Measurements from ENCODE around the gene MRPL14. TPM values are rescaled to one million over a fixed set of nuclear protein-coding genes. Genes with fewer than 3 reads are reported as not detected.
A peak's percentile ranks its signal among the peaks of the same experiment; 100 is the strongest.
"Not testable (repeated sequence)": the region's sequence is repeated elsewhere in the genome, so short reads cannot be mapped to it uniquely, and the experiment has no call there.

Gene MRPL14
- total RNA-seq, 8 experiments from 2014 or later: 34.3 to 82.4 (median 56.0) TPM

DNA sequence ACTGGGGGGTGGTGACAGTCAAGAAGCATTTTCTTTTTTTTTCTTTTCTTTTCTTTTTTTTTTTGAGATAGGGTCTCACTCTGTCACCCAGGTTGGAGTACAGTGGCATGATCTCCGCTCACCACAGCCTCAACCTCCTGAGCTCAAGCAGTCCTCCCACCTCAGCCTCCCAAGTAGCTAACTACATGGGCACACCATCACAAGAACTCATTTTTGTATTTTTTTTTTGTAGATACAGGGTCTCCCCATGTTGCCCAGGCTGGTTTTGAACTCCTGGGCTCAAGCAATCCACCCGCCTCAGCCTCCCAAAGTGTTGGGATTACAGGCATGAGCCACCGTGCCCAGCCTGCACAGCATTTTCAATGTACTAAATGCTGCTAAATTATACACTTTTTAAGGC, 35.9 kb downstream of the MRPL14 start:
- ATAC-seq (replicated peaks in 6 of 8); H3K27ac ChIP-seq; H3K4me1 ChIP-seq (replicated peaks in 1 of 2); H3K4me3 ChIP-seq: not testable (repeated sequence)
- in situ Hi-C loops (cut with MboI; ENCODE audit: low pct_unique_long_range_greater_than_20kb in 2 of 9, low sequenced_read_pairs in 9 of 9, unreplicated experiment in 9 of 9): loop anchor here in 6 of 9 experiments (25.0 kb wide), 2 partner anchors 329 to 429 kb away; partner anchors contain the start of gene VEGFA (in 2 of the 6)
- 88 to 100% (median 100%) methylated on average over 1 to 2 of the region's 3 CpGs; no CpG with 5 or more reads in 4 of the 10 experiments for WGBS, 10 experiments

DNA sequence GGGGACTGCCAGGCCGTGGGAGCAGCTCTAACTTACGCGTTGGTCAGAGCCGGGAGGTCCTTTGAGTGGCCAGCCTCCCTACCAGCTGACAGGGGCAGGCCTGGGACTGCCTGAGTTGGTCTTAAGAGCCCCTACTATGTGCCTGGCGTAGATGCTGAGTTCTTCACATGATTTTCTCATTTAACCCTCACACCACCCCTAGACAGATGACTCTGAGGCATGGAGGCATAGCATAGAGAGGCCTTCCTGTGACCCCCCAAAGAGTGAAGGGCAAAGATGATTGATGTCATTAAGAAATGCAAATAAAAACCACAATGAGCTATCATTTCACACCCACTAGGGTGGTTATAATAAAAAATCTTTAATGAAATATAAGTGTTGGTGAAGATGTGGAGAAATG, 36.8 kb downstream of the MRPL14 start:
- H3K4me1 ChIP-seq (replicated peaks in 1 of 2): no peaks in the 10 kb centered on the region
- WGBS, 10 experiments: 90 to 100% (median 98%) methylated on average over 1 to 4 of the region's 5 CpGs; no CpG with 5 or more reads in 6 of the 10 experiments
- H3K4me3 ChIP-seq: no peak overlapping the region
- ATAC-seq (replicated peaks in 6 of 8): no peak
- in situ Hi-C loops (cut with MboI; ENCODE audit: low pct_unique_long_range_greater_than_20kb in 2 of 9, low sequenced_read_pairs in 9 of 9, unreplicated experiment in 9 of 9): loop anchor here in 6 of 9 experiments (25.0 kb wide), 2 partner anchors 328 to 428 kb away; partner anchors contain the start of gene VEGFA (in 2 of the 6)
- H3K27ac ChIP-seq: no peak overlapping the region

DNA sequence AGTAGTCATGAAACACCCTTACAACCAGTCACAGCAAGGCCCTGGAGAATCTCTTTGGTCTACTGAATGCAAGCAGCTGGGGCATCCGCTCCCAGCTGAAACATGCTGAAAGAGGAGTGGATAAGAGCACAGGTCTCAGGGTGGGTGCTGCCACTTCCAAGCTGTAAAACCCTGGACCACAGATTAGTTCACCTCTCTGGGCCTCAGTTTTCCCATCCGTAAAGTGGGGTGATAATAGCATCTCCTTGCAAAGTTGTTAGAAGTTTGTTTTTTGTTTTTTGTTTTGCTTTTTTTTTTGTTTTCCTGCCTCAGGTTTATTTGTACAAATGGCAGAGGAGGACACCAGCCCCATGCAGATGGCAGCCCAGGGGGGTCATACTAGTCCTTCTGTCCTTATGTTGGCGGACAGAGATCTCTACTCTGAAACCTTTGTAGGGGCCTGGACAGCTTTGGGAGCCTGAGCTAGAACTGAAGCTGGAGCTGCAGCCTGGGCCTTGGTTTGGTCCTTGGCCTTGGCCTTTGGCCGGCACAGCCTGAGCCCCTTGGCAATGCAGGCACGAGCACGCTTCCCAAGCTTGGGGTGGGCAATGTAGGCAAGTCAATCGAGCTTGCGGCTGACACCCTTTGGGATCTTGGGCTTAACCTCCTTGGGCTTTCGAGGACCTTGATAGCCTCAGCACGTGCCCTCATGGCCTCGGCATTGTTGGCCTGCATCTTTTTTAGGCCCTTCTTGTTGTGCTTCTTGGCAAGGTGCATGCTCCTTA, 38.2 kb downstream of the MRPL14 start:
- Histone ChIP-seq H3K4me1 (replicated peaks in 1 of 2) (peaks cover 2 to 6% of the 10 kb centered on the region in 2 donors), H3K4me3 (no peak overlapping the region), H3K27ac (no peak overlapping the region)
- in situ Hi-C loops (cut with MboI; ENCODE audit: low pct_unique_long_range_greater_than_20kb in 2 of 9, low sequenced_read_pairs in 9 of 9, unreplicated experiment in 9 of 9): loop anchor here in 6 of 9 experiments (10.0 to 25.0 kb wide), 3 partner anchors 314 to 427 kb away; partner anchors contain the start of gene VEGFA (in 3 of the 6)
- no peak for ATAC-seq (replicated peaks in 6 of 8)
- WGBS, 10 experiments: 89 to 100% (median 98%) methylated on average over 1 to 6 of the region's 11 CpGs; no CpG with 5 or more reads in 2 of the 10 experiments

DNA sequence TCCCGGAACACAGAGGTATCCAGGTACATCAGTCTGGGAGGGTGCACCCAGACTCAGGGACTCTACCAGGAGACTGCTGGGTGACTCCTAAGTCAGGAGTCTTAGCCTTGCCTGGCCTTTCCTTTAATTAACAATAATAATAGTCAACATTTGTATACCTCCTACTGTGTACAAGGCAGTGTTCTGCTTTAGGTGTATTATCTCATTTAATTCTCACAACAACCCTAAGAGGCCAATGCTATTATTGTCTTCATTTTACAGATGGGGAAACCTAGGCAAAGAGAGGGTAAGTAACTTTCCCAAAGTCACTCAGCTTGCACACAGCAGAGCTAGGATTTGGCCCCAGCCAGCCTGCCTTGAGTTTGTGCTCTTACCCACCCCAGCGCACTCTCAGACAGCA, 39.6 kb downstream of the MRPL14 start:
- Histone ChIP-seq H3K4me3 (no peak overlapping the region), H3K4me1 (replicated peaks in 1 of 2) (peaks cover 2 to 6% of the 10 kb centered on the region in 2 donors), H3K27ac (no peak overlapping the region)
- ATAC-seq (replicated peaks in 6 of 8): no peak
- WGBS, 10 experiments: 93 to 100% (median 100%) methylated on average over 1 to 2 of the region's 2 CpGs; no CpG with 5 or more reads in 5 of the 10 experiments
- in situ Hi-C loops (cut with MboI; ENCODE audit: low pct_unique_long_range_greater_than_20kb in 2 of 9, low sequenced_read_pairs in 9 of 9, unreplicated experiment in 9 of 9): loop anchor here in 6 of 9 experiments (10.0 to 25.0 kb wide), 3 partner anchors 313 to 425 kb away; partner anchors contain the start of gene VEGFA (in 3 of the 6)

DNA sequence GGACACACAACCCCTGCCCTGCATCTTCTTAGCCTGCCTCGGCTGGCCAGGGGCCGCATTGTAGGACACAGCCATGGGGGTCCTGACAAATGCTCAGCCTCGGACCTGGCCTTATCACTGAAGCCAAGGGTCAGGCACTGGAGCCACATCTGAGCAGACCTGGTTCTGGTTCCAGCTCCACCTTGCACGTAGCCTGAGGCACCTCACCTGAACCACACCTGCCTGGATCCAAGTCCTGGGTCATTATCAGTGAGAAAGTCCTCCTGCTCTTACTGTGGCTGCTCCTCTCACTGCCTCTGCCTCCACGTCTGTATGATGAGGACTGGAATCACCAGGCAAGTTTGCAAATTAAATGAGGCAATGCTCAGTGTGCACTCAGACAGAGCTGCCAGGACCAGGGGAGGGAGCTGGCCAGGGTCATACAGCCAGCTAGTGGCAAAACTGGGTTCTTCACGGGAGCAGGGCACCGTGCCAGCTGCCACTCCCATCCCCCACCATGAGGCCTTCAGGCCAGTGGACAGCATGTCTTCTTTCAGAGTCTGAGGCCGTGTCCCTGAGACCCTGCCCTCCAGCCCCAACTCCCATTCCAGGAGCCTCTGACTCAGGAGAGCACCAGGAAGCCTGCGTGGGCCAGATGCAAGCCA, 40.2 kb downstream of the MRPL14 start:
- Histone ChIP-seq H3K4me3 (no peak overlapping the region), H3K4me1 (replicated peaks in 1 of 2) (peaks cover 2 to 6% of the 10 kb centered on the region in 2 donors), H3K27ac (no peak overlapping the region)
- peak; percentile 23 to 74 (median 56) for ATAC-seq (replicated peaks in 6 of 8)
- 17 to 100% (median 52%) methylated on average over 1 to 5 of the region's 9 CpGs; no CpG with 5 or more reads in 3 of the 10 experiments for WGBS, 10 experiments
- in situ Hi-C loops (cut with MboI; ENCODE audit: low pct_unique_long_range_greater_than_20kb in 2 of 9, low sequenced_read_pairs in 9 of 9, unreplicated experiment in 9 of 9): loop anchor here in 6 of 9 experiments (10.0 to 25.0 kb wide), 3 partner anchors 312 to 425 kb away; partner anchors contain the start of gene VEGFA (in 3 of the 6)

DNA sequence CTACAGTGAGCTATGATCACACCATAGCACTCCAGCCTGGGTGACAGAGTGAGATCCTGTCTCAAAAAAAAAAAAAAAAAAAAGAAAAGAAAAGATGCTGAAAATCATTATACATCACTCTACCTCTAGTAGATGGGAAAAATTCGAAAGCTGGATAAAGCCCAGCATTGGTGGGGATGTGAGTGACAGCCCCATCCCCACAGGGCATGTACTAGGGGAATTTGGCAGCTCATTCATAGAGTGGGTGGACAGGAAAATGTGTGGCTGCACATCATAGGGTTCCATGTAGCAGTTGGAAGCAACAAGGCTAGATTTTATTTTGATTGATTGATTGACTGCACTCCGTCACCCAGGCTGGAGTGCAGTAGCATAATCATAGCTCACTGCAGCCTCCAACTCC, 42.0 kb downstream of the MRPL14 start:
- in situ Hi-C loops (cut with MboI; ENCODE audit: low pct_unique_long_range_greater_than_20kb in 2 of 9, low sequenced_read_pairs in 9 of 9, unreplicated experiment in 9 of 9): loop anchor here in 6 of 9 experiments (10.0 to 25.0 kb wide), 3 partner anchors 310 to 423 kb away; partner anchors contain the start of gene VEGFA (in 3 of the 6)
- ATAC-seq (replicated peaks in 6 of 8): no peak
- 0 to 100% (median 86%) methylated on average over 1 to 2 of the region's 2 CpGs; no CpG with 5 or more reads in 3 of the 10 experiments for WGBS, 10 experiments

DNA sequence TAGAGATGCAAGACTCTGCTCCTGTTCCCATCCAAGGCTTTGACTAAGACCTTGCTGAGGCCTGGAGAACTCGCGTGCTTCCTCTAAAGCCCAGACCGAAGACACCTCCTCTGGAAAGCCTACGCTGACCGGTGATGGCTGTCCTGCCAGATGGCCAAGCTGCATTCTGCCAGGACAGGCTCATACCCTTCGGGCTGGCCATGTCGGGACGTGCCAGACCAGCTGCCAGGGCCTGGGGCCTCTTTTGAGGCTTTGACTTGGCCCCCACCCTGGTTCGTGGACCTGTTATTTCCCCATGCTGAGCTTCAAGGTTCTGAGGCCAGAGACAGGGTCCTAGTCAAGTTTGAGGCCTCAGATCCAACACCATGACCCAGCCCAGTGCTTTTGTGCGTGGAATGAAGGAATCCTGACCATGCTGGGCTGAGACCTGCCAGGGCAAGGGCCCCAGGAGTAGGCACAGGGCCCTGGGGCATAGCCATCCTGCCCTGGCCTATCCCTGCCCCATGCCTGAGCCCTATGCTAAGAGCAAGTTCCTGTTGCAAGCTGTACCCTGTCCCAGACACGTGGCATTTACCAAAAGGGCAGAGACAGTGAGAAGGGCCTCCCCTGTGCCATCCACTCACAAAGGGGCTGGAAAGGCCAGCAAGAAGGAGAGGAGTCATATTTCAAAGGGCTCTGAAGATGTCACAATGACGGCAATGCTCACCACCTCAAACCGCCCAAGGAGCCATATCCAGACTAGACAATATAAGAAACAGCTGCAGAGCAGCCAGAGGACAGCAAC, 42.8 kb downstream of the MRPL14 start:
- H3K4me3 ChIP-seq: no peak overlapping the region
- H3K4me1 ChIP-seq (replicated peaks in 1 of 2): peaks cover 2 to 6% of the 10 kb centered on the region in 2 donors
- 50 to 100% (median 75%) methylated on average over 1 to 8 of the region's 13 CpGs; no CpG with 5 or more reads in 5 of the 10 experiments for WGBS, 10 experiments
- H3K27ac ChIP-seq: no peak overlapping the region
- ATAC-seq (replicated peaks in 6 of 8): peak; percentile 41 to 82 (median 68)
- in situ Hi-C loops (cut with MboI; ENCODE audit: low pct_unique_long_range_greater_than_20kb in 2 of 9, low sequenced_read_pairs in 9 of 9, unreplicated experiment in 9 of 9): loop anchor here in 6 of 9 experiments (10.0 to 25.0 kb wide), 3 partner anchors 310 to 422 kb away; partner anchors contain the start of gene VEGFA (in 3 of the 6)

More for the DNA sequence above, 42.0 kb downstream of the MRPL14 start:
- no peak overlapping the region for H3K4me3 ChIP-seq
- peaks cover 2 to 6% of the 10 kb centered on the region in 2 donors for H3K4me1 ChIP-seq (replicated peaks in 1 of 2)
- H3K27ac ChIP-seq: no peak overlapping the region

DNA sequence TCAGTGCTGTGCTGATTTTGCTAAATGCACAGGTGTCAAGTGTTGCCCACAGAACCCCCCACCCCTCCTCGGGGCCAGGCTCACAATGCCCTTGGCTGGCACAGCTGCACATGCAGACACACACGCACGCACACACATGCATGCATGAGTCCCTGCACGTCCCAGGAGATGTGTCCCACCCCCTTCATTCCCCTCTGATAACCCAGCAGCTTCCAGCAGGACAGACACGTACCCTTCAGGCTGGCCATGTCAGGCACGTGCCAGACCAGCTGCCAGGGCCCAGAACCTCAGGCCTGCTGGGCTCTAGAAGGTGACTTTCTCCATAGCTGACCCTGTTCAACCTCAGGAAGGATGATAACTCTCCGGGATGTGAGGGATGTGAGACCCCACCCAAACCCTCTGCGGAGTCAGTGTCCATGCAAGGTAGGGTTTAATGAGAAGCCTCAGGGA, 44.4 kb downstream of the MRPL14 start:
- no peak for ATAC-seq (replicated peaks in 6 of 8)
- peaks cover 2 to 13% of the 10 kb centered on the region in 2 donors for H3K4me1 ChIP-seq (replicated peaks in 1 of 2)
- H3K4me3 ChIP-seq: no peak overlapping the region
- no peak overlapping the region for H3K27ac ChIP-seq
- in situ Hi-C loops (cut with MboI; ENCODE audit: low pct_unique_long_range_greater_than_20kb in 2 of 9, low sequenced_read_pairs in 9 of 9, unreplicated experiment in 9 of 9): loop anchor here in 6 of 9 experiments (10.0 to 25.0 kb wide), 3 partner anchors 308 to 421 kb away; partner anchors contain the start of gene VEGFA (in 3 of the 6)
- 67 to 100% (median 82%) methylated on average over 1 to 2 of the region's 8 CpGs; no CpG with 5 or more reads in 6 of the 10 experiments for WGBS, 10 experiments

DNA sequence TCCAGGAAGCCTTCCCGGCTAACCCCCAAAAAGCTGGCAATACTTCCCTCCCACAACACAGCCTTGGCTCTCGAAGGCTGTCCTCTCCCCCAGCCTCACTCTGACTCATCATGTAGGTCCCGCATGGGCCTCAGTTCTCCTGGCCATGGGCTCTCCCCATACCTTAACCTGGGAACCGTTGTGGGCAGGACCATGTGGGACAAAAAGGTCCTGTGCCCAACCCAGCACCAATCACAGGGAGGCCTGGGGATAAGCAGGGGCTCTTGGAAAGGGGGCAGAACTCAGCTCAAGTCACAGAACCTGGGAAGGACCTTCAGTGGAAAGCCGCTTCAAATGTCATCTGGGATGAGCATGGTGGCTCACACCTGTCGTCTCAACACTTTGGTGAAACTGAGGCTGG, 45.5 kb downstream of the MRPL14 start:
- Histone ChIP-seq H3K27ac (no peak overlapping the region), H3K4me1 (replicated peaks in 1 of 2) (peaks cover 10 to 24% of the 10 kb centered on the region in 2 donors), H3K4me3 (no peak overlapping the region)
- WGBS, 10 experiments: 70 to 100% (median 92%) methylated on average over 1 to 2 of the region's 6 CpGs; no CpG with 5 or more reads in 7 of the 10 experiments
- in situ Hi-C loops (cut with MboI; ENCODE audit: low pct_unique_long_range_greater_than_20kb in 2 of 9, low sequenced_read_pairs in 9 of 9, unreplicated experiment in 9 of 9): loop anchor here in 6 of 9 experiments (10.0 to 25.0 kb wide), 3 partner anchors 307 to 419 kb away; partner anchors contain the start of gene VEGFA (in 3 of the 6)
- no peak for ATAC-seq (replicated peaks in 6 of 8)

DNA sequence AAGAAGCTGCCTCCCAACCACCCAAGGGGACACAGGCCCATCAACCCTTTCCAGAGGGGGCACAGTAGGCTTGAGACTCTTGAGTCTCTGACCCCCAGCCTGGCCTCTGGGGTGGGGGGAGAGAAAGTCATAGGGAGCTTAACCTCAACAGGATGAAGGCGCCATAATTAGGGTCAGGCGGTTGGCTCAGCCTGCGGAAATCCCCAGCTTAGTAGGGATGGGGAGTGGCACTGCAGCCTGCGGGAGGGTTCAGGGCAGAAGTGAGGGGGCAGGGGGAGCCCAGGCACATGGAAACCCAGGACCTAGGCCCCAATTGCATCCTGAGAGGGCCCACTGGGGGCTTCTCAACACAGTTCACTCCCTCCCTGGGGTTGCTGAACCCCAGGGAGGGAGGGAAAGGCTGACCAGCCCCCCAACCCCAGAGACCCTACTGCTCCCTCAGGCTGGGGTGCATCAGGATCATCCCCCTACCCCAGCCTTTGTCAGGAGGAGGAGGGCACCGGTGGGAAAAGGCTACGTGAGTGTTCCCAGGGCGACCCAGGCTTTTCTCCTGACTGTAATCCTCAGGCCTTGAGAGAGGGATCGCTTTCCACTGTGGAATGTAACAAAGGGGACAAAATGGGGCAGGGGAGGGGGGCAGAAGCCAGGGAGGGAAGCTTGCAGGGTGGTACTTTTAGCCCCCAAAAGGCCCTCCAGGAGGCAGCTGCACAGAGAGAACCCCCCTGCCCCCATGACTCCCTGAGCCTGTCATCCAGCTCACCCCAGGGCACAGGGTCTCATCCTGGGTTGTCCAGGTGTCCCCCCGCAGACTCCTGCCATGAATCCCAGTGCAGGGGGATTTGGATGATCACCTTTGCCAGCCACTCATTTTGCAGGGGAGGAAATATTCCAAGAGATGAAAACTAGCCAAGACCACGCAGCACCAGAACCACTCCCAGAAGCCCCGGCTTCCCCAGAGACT, 46.4 kb downstream of the MRPL14 start:
- 40 to 100% (median 75%) methylated on average over 2 to 5 of the region's 11 CpGs; no CpG with 5 or more reads in 6 of the 10 experiments for WGBS, 10 experiments
- Histone ChIP-seq H3K4me1 (replicated peaks in 1 of 2) (peaks cover 19 to 33% of the 10 kb centered on the region in 2 donors), H3K4me3 (no peak overlapping the region), H3K27ac (no peak overlapping the region)
- in situ Hi-C loops (cut with MboI; ENCODE audit: low pct_unique_long_range_greater_than_20kb in 2 of 9, low sequenced_read_pairs in 9 of 9, unreplicated experiment in 9 of 9): loop anchor here in 6 of 9 experiments (10.0 to 25.0 kb wide), 3 partner anchors 306 to 419 kb away; partner anchors contain the start of gene VEGFA (in 3 of the 6)
- no peak for ATAC-seq (replicated peaks in 6 of 8)

DNA sequence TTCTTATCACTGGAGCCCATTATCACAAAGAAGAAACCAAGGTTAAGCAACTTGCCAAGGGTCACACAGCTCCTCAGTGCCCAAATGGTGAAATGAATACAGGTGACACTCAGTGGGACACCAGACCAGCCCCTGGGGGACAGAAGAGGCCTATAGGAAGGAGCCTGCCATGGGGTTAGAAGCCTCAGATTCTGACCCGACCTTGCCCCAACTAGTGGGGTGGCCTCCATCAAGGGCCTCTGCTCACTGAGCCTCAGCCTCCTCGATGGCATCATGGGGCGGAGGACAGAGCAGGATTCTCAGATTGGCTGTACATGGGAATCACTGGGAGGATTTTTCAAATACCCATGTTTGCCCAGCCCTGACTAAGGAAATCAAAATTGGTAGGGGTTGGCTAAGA, 47.6 kb downstream of the MRPL14 start:
- in situ Hi-C loops (cut with MboI; ENCODE audit: low pct_unique_long_range_greater_than_20kb in 2 of 9, low sequenced_read_pairs in 9 of 9, unreplicated experiment in 9 of 9): loop anchor here in 8 of 9 experiments (10.0 to 25.0 kb wide), 5 partner anchors 305 to 417 kb away; partner anchors contain the start of gene VEGFA (in 4 of the 8)
- Histone ChIP-seq H3K4me1 (replicated peaks in 1 of 2) (peaks cover 28 to 40% of the 10 kb centered on the region in 2 donors), H3K4me3 (no peak overlapping the region), H3K27ac (no peak overlapping the region)
- WGBS, 10 experiments: 0 to 83% (median 60%) methylated on average over 1 to 3 of the region's 3 CpGs; no CpG with 5 or more reads in 6 of the 10 experiments
- no peak for ATAC-seq (replicated peaks in 6 of 8)
